Astrocyte (in vitro differentiated cells and primary cell): Measurements from ENCODE around the gene C19orf25. TPM values are rescaled to one million over a fixed set of nuclear protein-coding genes. Genes with fewer than 3 reads are reported as not detected.
A peak's percentile ranks its signal among the peaks of the same experiment; 100 is the strongest.

ENCODE experiments used
- DNase-seq: peaks from one replicate; pipeline ENCODE4 v3.0.0-alpha.2; 2010; ENCODE audit warnings: low read depth
- FAIRE-seq: peaks from 2 replicates; lab custom pipeline; 2011; peaks lifted over from hg19 to GRCh38; lab: Jason Lieb, UNC
- H2AFZ ChIP-seq: 2 replicates; pipeline ENCODE4 v1.6.0; 2012; ENCODE audit warnings: low read depth, low read length, inconsistent platforms
- H3K27ac ChIP-seq: 2 replicates; pipeline ENCODE4 v1.5.1; 2011; ENCODE audit warnings: low read depth, low read length, inconsistent platforms
- H3K27me3 ChIP-seq: 2 replicates; pipeline ENCODE4 v1.6.0; 2011; ENCODE audit warnings: low read length, inconsistent platforms; ENCODE audit not compliant: insufficient read depth
- H3K36me3 ChIP-seq: 2 replicates; pipeline ENCODE4 v1.5.1; 2011; ENCODE audit warnings: low read length, inconsistent platforms; ENCODE audit not compliant: insufficient read depth
- H3K4me1 ChIP-seq: 2 replicates; pipeline ENCODE4 v1.5.1; 2011; ENCODE audit warnings: low read length, inconsistent platforms; ENCODE audit not compliant: insufficient read depth
- H3K4me2 ChIP-seq: 2 replicates; pipeline ENCODE4 v1.6.0; 2012; ENCODE audit warnings: low read length, inconsistent platforms
- H3K4me3 ChIP-seq: 2 replicates; pipeline ENCODE4 v1.5.1; 2011; ENCODE audit warnings: low read depth, mild to moderate bottlenecking, low read length, inconsistent platforms; ENCODE audit not compliant: insufficient read depth
- H3K79me2 ChIP-seq: 2 replicates; pipeline ENCODE4 v1.6.0; 2012; ENCODE audit warnings: mild to moderate bottlenecking, low read length, inconsistent platforms; ENCODE audit not compliant: insufficient read depth
- H3K9ac ChIP-seq: 2 replicates; pipeline ENCODE4 v1.6.0; 2012; ENCODE audit warnings: mild to moderate bottlenecking, low read length, inconsistent platforms
- H3K9me3 ChIP-seq: 2 replicates; pipeline ENCODE4 v1.5.1; 2012; ENCODE audit warnings: low read depth, mild to moderate bottlenecking, low read length, inconsistent platforms; ENCODE audit not compliant: insufficient read depth
- H4K20me1 ChIP-seq: 2 replicates; pipeline ENCODE4 v1.6.0; 2012; ENCODE audit warnings: low read length, inconsistent platforms; ENCODE audit not compliant: insufficient read depth
- H3K27ac Mint-ChIP-seq: one replicate; pipeline ENCODE4 v1.8.0; 2021; ENCODE audit warnings: mild to moderate bottlenecking, mixed read lengths; ENCODE audit not compliant: unreplicated experiment
- H3K27me3 Mint-ChIP-seq: one replicate; pipeline ENCODE4 v1.8.0; 2021; ENCODE audit warnings: low read depth, mixed read lengths; ENCODE audit not compliant: unreplicated experiment
- H3K36me3 Mint-ChIP-seq: one replicate; pipeline ENCODE4 v1.8.0; 2021; ENCODE audit warnings: low read depth, mixed read lengths; ENCODE audit not compliant: unreplicated experiment
- H3K4me1 Mint-ChIP-seq: one replicate; pipeline ENCODE4 v1.8.0; 2021; ENCODE audit warnings: low read depth, mixed read lengths; ENCODE audit not compliant: unreplicated experiment
- H3K4me3 Mint-ChIP-seq: one replicate; pipeline ENCODE4 v1.8.0; 2021; ENCODE audit warnings: mild to moderate bottlenecking, moderate library complexity, mixed read lengths; ENCODE audit not compliant: unreplicated experiment
- H3K9me3 Mint-ChIP-seq: one replicate; pipeline ENCODE4 v1.8.0; 2021; ENCODE audit warnings: mild to moderate bottlenecking, mixed read lengths; ENCODE audit not compliant: unreplicated experiment
- CTCF ChIP-seq: IDR thresholded peaks from 2 replicates; pipeline ENCODE4 v1.5.1; 2011; ENCODE audit warnings: low read depth, mild to moderate bottlenecking, inconsistent platforms, low read length, moderate library complexity; ENCODE audit not compliant: insufficient read depth
- EZH2 ChIP-seq: IDR thresholded peaks from 2 replicates; pipeline ENCODE4 v1.6.1; 2012; ENCODE audit warnings: mild to moderate bottlenecking, low read length, inconsistent platforms; ENCODE audit not compliant: insufficient read depth
- total RNA-seq: library from RNA; stranded (reverse); gene quantifications from 2 replicates; pipeline ENCODE4 v1.2.1, GENCODE V29; 2021

The C19orf25 gene
- total RNA-seq, 1 donor from 2014 or later: 32.4 TPM

GRCh38 chr19:1471010-1471514 lies 8.0 kb downstream of the C19orf25 start:
- peaks cover 3% of the 10 kb centered on the region for H3K9me3 Mint-ChIP-seq
- Histone ChIP-seq H3K9me3 (no peaks in the 10 kb centered on the region), H3K27ac (no peak overlapping the region), H4K20me1 (peaks cover 58% of the 10 kb centered on the region), H3K27me3 (peaks cover 5% of the 10 kb centered on the region), H2AFZ (no peak overlapping the region), H3K4me1 (peaks cover 12% of the 10 kb centered on the region), H3K36me3 (no peaks in the 10 kb centered on the region), H3K9ac (no peak overlapping the region), H3K4me2 (peak overlapping the region; percentile 60), H3K79me2 (peaks cover 3% of the 10 kb centered on the region), H3K4me3 (no peak overlapping the region)
- no peak overlapping the region for H3K27ac Mint-ChIP-seq
- H3K36me3 Mint-ChIP-seq: no peaks in the 10 kb centered on the region
- H3K4me3 Mint-ChIP-seq: no peak overlapping the region
- TF ChIP-seq EZH2: peak; percentile 49
- no peak for TF ChIP-seq CTCF
- DNase-seq (no peak), FAIRE-seq (no peak)
- H3K27me3 Mint-ChIP-seq: peaks cover 2% of the 10 kb centered on the region
- no peaks in the 10 kb centered on the region for H3K4me1 Mint-ChIP-seq

- Histone ChIP-seq H3K36me3 (no peaks in the 10 kb centered on the region), H3K79me2 (no peaks in the 10 kb centered on the region), H3K4me2 (peak overlapping the region; percentile 60), H3K9ac (no peak overlapping the region), H3K4me1 (peaks cover 12% of the 10 kb centered on the region), H4K20me1 (peaks cover 52% of the 10 kb centered on the region), H3K9me3 (no peaks in the 10 kb centered on the region), H3K27me3 (peaks cover 5% of the 10 kb centered on the region), H2AFZ (no peak overlapping the region), H3K27ac (no peak overlapping the region), H3K4me3 (no peak overlapping the region)
- no peaks in the 10 kb centered on the region for H3K36me3 Mint-ChIP-seq
- TF ChIP-seq EZH2: peak; percentile 90
- TF ChIP-seq CTCF: no peak
- peak overlapping the region; percentile 86 for H3K27ac Mint-ChIP-seq
- H3K9me3 Mint-ChIP-seq: peaks cover 3% of the 10 kb centered on the region
- H3K4me1 Mint-ChIP-seq: no peaks in the 10 kb centered on the region
- no peak for FAIRE-seq
- peak overlapping the region; percentile 67 for H3K4me3 Mint-ChIP-seq
- peaks cover 2% of the 10 kb centered on the region for H3K27me3 Mint-ChIP-seq
- no peak for DNase-seq
Observed at GRCh38 chr19:1470305-1471009, 8.6 kb downstream of the C19orf25 start.

GRCh38 chr19:1470055-1470304 lies 9.0 kb downstream of the C19orf25 start:
- Histone ChIP-seq H2AFZ (no peak overlapping the region), H3K9me3 (no peaks in the 10 kb centered on the region), H3K36me3 (no peaks in the 10 kb centered on the region), H3K79me2 (no peaks in the 10 kb centered on the region), H3K9ac (no peak overlapping the region), H3K27me3 (peaks cover 5% of the 10 kb centered on the region), H3K4me3 (no peak overlapping the region), H3K4me2 (peak overlapping the region; percentile 60), H3K27ac (no peak overlapping the region), H4K20me1 (peaks cover 47% of the 10 kb centered on the region), H3K4me1 (peaks cover 12% of the 10 kb centered on the region)
- H3K4me3 Mint-ChIP-seq: peak overlapping the region; percentile 67
- H3K27ac Mint-ChIP-seq: peak overlapping the region; percentile 86
- H3K27me3 Mint-ChIP-seq: peaks cover 2% of the 10 kb centered on the region
- FAIRE-seq: no peak
- no peaks in the 10 kb centered on the region for H3K4me1 Mint-ChIP-seq
- no peaks in the 10 kb centered on the region for H3K36me3 Mint-ChIP-seq
- DNase-seq: no peak
- no peak for TF ChIP-seq EZH2
- no peak for TF ChIP-seq CTCF
- peaks cover 3% of the 10 kb centered on the region for H3K9me3 Mint-ChIP-seq
